K562 (cell line): Measurements from ENCODE around the gene GADD45GIP1. TPM values are rescaled to one million over a fixed set of nuclear protein-coding genes. Genes with fewer than 3 reads are reported as not detected.

Experiments used
- ATAC-seq: fragments of 200-7000 bp; cut with Tn5 transposase; 3 replicates; pipeline ENCODE4 v1.9.1; 2020; ENCODE audit warnings: moderate library complexity
- BruUV-seq: library from RNA; stranded (reverse); fragments of 400-500 nt; replicated peaks from 2 replicates; lab custom pipeline; 2021; lab: Mats Ljungman, UMichigan
- CTCF ChIA-PET: fragments of 300-600 bp; formaldehyde crosslinking; extraction: SDS; loops from one replicate; lab custom pipeline; 2021; ENCODE audit warnings: low intra/inter-chr PET ratio; lab: Yijun Ruan, JAX
- POLR2A ChIA-PET: fragments of 300-600, 350-650 bp; sonication (Branson Sonifier 250); formaldehyde crosslinking; extraction: SDS; loops from one replicate; lab custom pipeline; 2021; ENCODE audit warnings: antibody characterized with exemption, inconsistent platforms; lab: Yijun Ruan, JAX
- DNase-seq, 4 experiments: peaks; one replicate each; pipeline versions ENCODE4 v3.0.0 to v3.0.0-alpha.2; 2011 to 2018; ENCODE audit warnings: low spot score in 3 of 4, mixed read lengths in 3 of 4; ENCODE audit errors: extremely low read depth in 1 of 4
- FAIRE-seq: peaks from 2 replicates; lab custom pipeline; 2011; peaks lifted over from hg19 to GRCh38; lab: Jason Lieb, UNC
- H2AFZ ChIP-seq: 2 replicates; pipeline ENCODE4 v1.6.0; 2011; ENCODE audit warnings: low read depth, low read length, control low read depth, inconsistent platforms
- H3K27ac ChIP-seq: fragments of 200-600 bp; 3 replicates; pipeline ENCODE4 v1.8.0; 2011; ENCODE audit warnings: low read depth, mild to moderate bottlenecking, control low read depth, inconsistent platforms, low read length, moderate library complexity, mixed read lengths; ENCODE audit errors: extremely low read depth
- H3K27me3 ChIP-seq, 2 experiments: fragments of 300-600 bp in 1 of 2; 2 replicates in 1 of 2; 3 replicates in 1 of 2; pipeline versions ENCODE4 v1.6.0 to v1.8.0; 2011; ENCODE audit warnings: inconsistent platforms in 2 of 2, low read length in 2 of 2, mild to moderate bottlenecking in 1 of 2, mixed read lengths in 1 of 2, moderate library complexity in 1 of 2; ENCODE audit not compliant: control insufficient read depth in 2 of 2, insufficient read depth in 2 of 2
- H3K36me3 ChIP-seq: fragments of 300-600 bp; 3 replicates; pipeline ENCODE4 v1.8.0; 2011; ENCODE audit warnings: mild to moderate bottlenecking, low read length, inconsistent platforms; ENCODE audit not compliant: control insufficient read depth, insufficient read depth
- H3K4me1 ChIP-seq, 2 experiments: fragments of 200-600 bp in 1 of 2; replicated peaks in 1 of 2; 2 replicates in 1 of 2; 3 replicates in 1 of 2; pipeline versions ENCODE4 v1.5.1 to v1.8.0; 2011; ENCODE audit warnings: inconsistent platforms in 2 of 2, low read length in 2 of 2, mild to moderate bottlenecking in 1 of 2, mixed read lengths in 1 of 2, moderate library complexity in 1 of 2; ENCODE audit not compliant: control insufficient read depth in 2 of 2, insufficient read depth in 2 of 2
- H3K4me2 ChIP-seq: 2 replicates; pipeline ENCODE4 v1.6.1; 2011; ENCODE audit warnings: low read length, control low read depth, inconsistent platforms, mixed read lengths; ENCODE audit not compliant: insufficient read depth
- H3K4me3 ChIP-seq: fragments of 200-600 bp; sonication (generic), shearing (Covaris generic); 2 replicates; pipeline ENCODE4 v1.5.1; 2016; ENCODE audit warnings: control low read depth, inconsistent platforms
- H3K79me2 ChIP-seq: fragments of 200-600 bp; 3 replicates; pipeline ENCODE4 v1.8.0; 2011; ENCODE audit warnings: low read length, inconsistent platforms; ENCODE audit not compliant: control insufficient read depth, insufficient read depth
- H3K9ac ChIP-seq, 2 experiments: 2 replicates each; pipeline versions ENCODE4 v1.6.0 to v1.6.1; 2011; ENCODE audit warnings: low read depth in 2 of 2, low read length in 2 of 2, control low read depth in 1 of 2, inconsistent platforms in 1 of 2, mild to moderate bottlenecking in 1 of 2, mixed read lengths in 1 of 2; ENCODE audit not compliant: insufficient read depth in 1 of 2
- H3K9me1 ChIP-seq: one replicate; pipeline ENCODE4 v1.6.0; 2011; ENCODE audit warnings: inconsistent platforms, mild to moderate bottlenecking, low read length, moderate library complexity; ENCODE audit not compliant: control insufficient read depth, insufficient read depth
- H3K9me3 ChIP-seq: replicated peaks from 2 replicates; pipeline ENCODE4 v1.5.1; 2011; ENCODE audit warnings: low read depth, low read length, inconsistent platforms; ENCODE audit not compliant: control insufficient read depth, insufficient read depth
- H4K20me1 ChIP-seq: replicated peaks from 2 replicates; pipeline ENCODE4 v1.6.1; 2011; ENCODE audit warnings: low read length, inconsistent platforms, mixed read lengths; ENCODE audit not compliant: control insufficient read depth, insufficient read depth
- ATF1 ChIP-seq, 2 experiments: fragments of 450-650 bp in 1 of 2; IDR thresholded peaks; 2 replicates each; pipeline ENCODE4 v1.6.1; 2016; ENCODE audit warnings: missing compliant biosample characterization in 1 of 2, missing genetic modification characterization in 1 of 2
- ATF3 ChIP-seq, 2 experiments: fragments of 450-650 bp in 1 of 2; sonication (generic) in 1 of 2; formaldehyde crosslinking in 1 of 2; IDR thresholded peaks in 1 of 2; conservative IDR thresholded peaks in 1 of 2; 2 replicates each; pipeline versions ENCODE4 v1.6.1 to v1.8.1; 2016 to 2023; ENCODE audit warnings: mild to moderate bottlenecking in 2 of 2, moderate library complexity in 2 of 2, inconsistent platforms in 1 of 2, missing genetic modification reagents in 1 of 2
- ATF7 ChIP-seq: fragments of 450-650 bp; IDR thresholded peaks from 2 replicates; pipeline ENCODE4 v1.7.1; 2014; ENCODE audit warnings: mild to moderate bottlenecking, moderate library complexity
- BMI1 ChIP-seq: fragments of 150-350 bp; IDR thresholded peaks from 2 replicates; pipeline ENCODE4 v1.6.1; 2014; ENCODE audit warnings: low read length
- CREM ChIP-seq: IDR thresholded peaks from 2 replicates; pipeline ENCODE4 v1.6.1; 2014; ENCODE audit warnings: antibody characterized with exemption, low read depth
- DPF2 ChIP-seq: fragments of 450-650 bp; IDR thresholded peaks from 2 replicates; pipeline ENCODE4 v1.6.1; 2016
- JUN ChIP-seq, 2 experiments: sonication (generic) in 1 of 2; formaldehyde crosslinking in 1 of 2; IDR thresholded peaks; 2 replicates each; pipeline versions ENCODE4 v1.6.1 to v1.8.0; 2012 to 2022; ENCODE audit warnings: borderline replicate concordance in 2 of 2, mild to moderate bottlenecking in 2 of 2, improper control_type of control experiment in 1 of 2, low read depth in 1 of 2, low read length in 1 of 2, missing genetic modification reagents in 1 of 2
- MTF1 ChIP-seq: fragments of 250-450 bp; sonication (Bioruptor Pico); IDR thresholded peaks from 2 replicates; pipeline ENCODE4 v1.9.0; 2021; ENCODE audit warnings: moderate library complexity, mild to moderate bottlenecking, inconsistent platforms, borderline replicate concordance
- SAP30 ChIP-seq: fragments of 200-600 bp; sonication (generic); IDR thresholded peaks from 2 replicates; pipeline ENCODE4 v1.6.1; 2012; ENCODE audit warnings: borderline replicate concordance, low read depth, mild to moderate bottlenecking, moderate library complexity, low read length, control low read depth, inconsistent platforms; ENCODE audit not compliant: insufficient read depth, poor library complexity, severe bottlenecking
- SREBF1 ChIP-seq: fragments of 150-350 bp; IDR thresholded peaks from 2 replicates; pipeline ENCODE4 v1.6.1; 2014; ENCODE audit warnings: antibody characterized with exemption, low read depth, low read length, borderline replicate concordance
- TGIF2 ChIP-seq: sonication (generic); formaldehyde crosslinking; IDR thresholded peaks from 2 replicates; pipeline ENCODE4 v1.8.1; 2022; ENCODE audit warnings: mild to moderate bottlenecking, missing genetic modification reagents, moderate library complexity
- ZBTB7A ChIP-seq: IDR thresholded peaks from 2 replicates; pipeline ENCODE4 v1.6.1; 2011; ENCODE audit warnings: low read depth, mild to moderate bottlenecking, low read length, moderate library complexity, borderline replicate concordance; ENCODE audit not compliant: control insufficient read depth
- ZFX ChIP-seq: sonication (generic); formaldehyde crosslinking; IDR thresholded peaks from 2 replicates; pipeline ENCODE4 v1.8.0; 2022; ENCODE audit warnings: mild to moderate bottlenecking, missing genetic modification reagents, moderate library complexity
- ZNF282 ChIP-seq: sonication (generic); formaldehyde crosslinking; IDR thresholded peaks from 2 replicates; pipeline ENCODE4 v1.8.1; 2023; ENCODE audit warnings: missing genetic modification reagents
- ZNF511 ChIP-seq: sonication (generic); formaldehyde crosslinking; IDR thresholded peaks from 2 replicates; pipeline ENCODE4 v1.8.0; 2022; ENCODE audit warnings: mild to moderate bottlenecking, missing genetic modification reagents
- WGBS: fragments of 100-300 bp; shearing (Covaris generic); methylation state at CpG from one replicate; pipeline ENCODE4 v1.1.6; 2016; ENCODE audit warnings: low coverage, mixed read lengths; ENCODE audit not compliant: insufficient coverage; ENCODE audit errors: missing lambda C conversion rate; 5-methylcytosine and 5-hydroxymethylcytosine counted together
- in situ Hi-C: fragments of 300-500 bp; cut with MboI; formaldehyde crosslinking; loops from 4 replicates; pipeline ENCODE4 v1.15.0; 2018; ENCODE audit warnings: inconsistent platforms, mixed read lengths
- intact Hi-C: fragments of 100-400 bp; cut with micrococcal nuclease; formaldehyde crosslinking; loops from 2 replicates; pipeline ENCODE4 v1.14.2; 2022
- polyA plus RNA-seq, 8 experiments: library from polyadenylated mRNA; depleted of rRNA in 4 of 8; stranded (reverse) in 5 of 8; unstranded in 3 of 8; fragments of >200 nt; fragmentation: Nextera tagmentation in 2 of 8; fragmentation: Illumina TruSeq in 1 of 8; extraction: Ambion mirVana in 2 of 8; extraction: Trizol in 1 of 8; gene quantifications; 2 replicates each; pipeline versions ENCODE4 v1.2.1 to v1.2.3, GENCODE V29; 2011 to 2014; ENCODE audit warnings: inconsistent platforms in 1 of 8, missing spikeins in 1 of 8
- total RNA-seq, 7 experiments: library from RNA; depleted of rRNA in 6 of 7; stranded (reverse); fragments of >200 nt in 6 of 7; fragmentation: Illumina TruSeq in 2 of 7; extraction: Trizol in 2 of 7; gene quantifications; 2 replicates each; pipeline versions ENCODE4 v1.2.1 to v1.2.3, GENCODE V29; 2011 to 2021; ENCODE audit warnings: low replicate concordance in 1 of 7

GADD45GIP1 gene
- total and polyA plus RNA-seq, 9 of the 15 experiments (the other 6 are each of a cell fraction or from before 2014, with no cell fraction given) = 5.1 to 161 (median 29.2) TPM

GRCh38 chr19:12974301-12975220 lies 17.5 kb upstream of the GADD45GIP1 start:
- no peaks in the 10 kb centered on the region for H3K9me3 ChIP-seq
- H3K36me3 ChIP-seq = no peaks in the 10 kb centered on the region
- ATAC-seq (peak; percentile 86), FAIRE-seq (peak; percentile 85), DNase-seq (peak; percentile 36 to 67 (median 54))
- H3K27me3 ChIP-seq = no peaks in the 10 kb centered on the region
- H3K9me1 ChIP-seq = peaks cover 4% of the 10 kb centered on the region
- CTCF ChIA-PET = no interaction called here
- no peak overlapping the region for H3K27ac ChIP-seq
- peaks cover 9 to 43% of the 10 kb centered on the region in 2 experiments; a peak in 4 of 5 replicates for H3K4me1 ChIP-seq
- no peaks in the 10 kb centered on the region for H3K79me2 ChIP-seq
- intact Hi-C loops (loop anchor here (5.0 kb wide), 1 partner anchor 288 kb away; no protein-coding TSS in a partner anchor), in situ Hi-C loops (loop anchor here (5.0 to 10.0 kb wide), 2 partner anchors 118 to 450 kb away; no protein-coding TSS in a partner anchor)
- POLR2A ChIA-PET = interaction anchor here (0.6 to 0.9 kb wide), 3 partner anchors 29 to 112 kb away, joined by 3 to 5 read pairs (median 3); partner anchors contain the start of gene RAD23A
- no peaks in the 10 kb centered on the region for H4K20me1 ChIP-seq
- H2AFZ ChIP-seq = no peak overlapping the region; the same call in 1 of the 2 replicates
- no TSS peak for BruUV-seq
- H3K4me2 ChIP-seq = no peak overlapping the region
- WGBS = 57% methylated on average over 16 of the region's 19 CpGs
- no peak overlapping the region for H3K4me3 ChIP-seq
- peak overlapping the region in 1 of 2 experiments; percentile 90; a peak in 2 of 4 replicates for H3K9ac ChIP-seq
- TF ChIP-seq ZBTB7A (0 out of 2 replicates have a peak, but pooled peaks have one; percentile 11), SAP30 (no peak), MTF1 (no peak), ZFX (CRISPR knock-in tag) (peak; percentile 13; the same call in 1 of the 2 replicates), ATF7 (peak; percentile 83), ZNF282 (CRISPR knock-in tag) (no peak), ATF3 (IDR thresholded peaks at IDR 0.05) (peak; percentile 78), ATF3 (CRISPR knock-in tag; conservative IDR thresholded peaks at IDR 0.05) (no peak), TGIF2 (no peak), JUN (IDR thresholded peaks at IDR 0.05; ENCODE audit: borderline replicate concordance, low read depth, low read length) (0 out of 2 replicates have a peak, but pooled peaks have one; percentile 29), JUN (CRISPR knock-in tag; IDR thresholded peaks at IDR 0.05; ENCODE audit: borderline replicate concordance) (no peak), DPF2 (no peak; the same call in 1 of the 2 replicates), CREM (peak; percentile 40; the same call in 1 of the 2 replicates), BMI1 (no peak), ATF1 (CRISPR knock-in tag; IDR thresholded peaks at IDR 0.05) (no peak), ATF1 (tag; IDR thresholded peaks at IDR 0.05) (peak; percentile 20; the same call in 1 of the 2 replicates), SREBF1 (no peak), ZNF511 (CRISPR knock-in tag) (no peak)
